Measurements from ENCODE around the gene CDK15.

- no peak for TF ChIP-seq CTCF (IDR thresholded peaks at IDR 0.05)
- no peak for TF ChIP-seq EP300 (IDR thresholded peaks at IDR 0.05)
Measured at GRCh38 chr2:201919308-201919634, 112.9 kb downstream of the CDK15 start.
